Neuronal stem cell (in vitro differentiated cells): ENCODE measurements around the gene CD72.
"Not testable (repeated sequence)": the region's sequence is repeated elsewhere in the genome, so short reads cannot be mapped to it uniquely, and the experiment has no call there.

ENCODE experiments used
- DNase-seq: peaks from one replicate; pipeline ENCODE4 v3.0.0-alpha.2; 2013; ENCODE audit warnings: low spot score
- H2AFZ ChIP-seq: one replicate; pipeline ENCODE4 v1.6.1; 2013; ENCODE audit warnings: mild to moderate bottlenecking, low read length, inconsistent platforms
- H2AK5ac ChIP-seq: 2 replicates; pipeline ENCODE4 v1.6.1; 2013; ENCODE audit warnings: low read depth, mild to moderate bottlenecking, inconsistent platforms, low read length, moderate library complexity, mixed read lengths
- H2BK120ac ChIP-seq: 2 replicates; pipeline ENCODE4 v1.6.1; 2013; ENCODE audit warnings: low read depth, mild to moderate bottlenecking, inconsistent platforms, low read length, moderate library complexity, mixed read lengths
- H2BK12ac ChIP-seq: one replicate; pipeline ENCODE4 v1.6.1; 2013; ENCODE audit warnings: low read length, inconsistent platforms
- H2BK15ac ChIP-seq: 2 replicates; pipeline ENCODE4 v1.6.1; 2013; ENCODE audit warnings: mild to moderate bottlenecking, low read length, inconsistent platforms, mixed read lengths
- H2BK5ac ChIP-seq: one replicate; pipeline ENCODE4 v1.6.1; 2013; ENCODE audit warnings: inconsistent platforms, mild to moderate bottlenecking, low read length, moderate library complexity
- H3K14ac ChIP-seq: one replicate; pipeline ENCODE4 v1.6.1; 2013; ENCODE audit warnings: low read length, inconsistent platforms
- H3K18ac ChIP-seq: 2 replicates; pipeline ENCODE4 v1.6.1; 2013; ENCODE audit warnings: low read length, inconsistent platforms
- H3K23ac ChIP-seq: 2 replicates; pipeline ENCODE4 v1.6.1; 2013; ENCODE audit warnings: low read depth, mild to moderate bottlenecking, mixed read lengths, low read length, inconsistent platforms; ENCODE audit not compliant: poor library complexity
- H3K27ac ChIP-seq: replicated peaks from 3 replicates; pipeline ENCODE4 v1.5.1; 2013; ENCODE audit warnings: low read length, inconsistent platforms
- H3K27me3 ChIP-seq, 3 experiments: 2 replicates each; pipeline ENCODE4 v1.6.1; 2013; ENCODE audit warnings: low read length in 3 of 3, mild to moderate bottlenecking in 2 of 3, inconsistent platforms in 1 of 3, low read depth in 1 of 3, mixed read lengths in 1 of 3, moderate library complexity in 1 of 3; ENCODE audit not compliant: control insufficient read depth in 3 of 3, insufficient read depth in 3 of 3
- H3K36me3 ChIP-seq, 2 donors: replicated peaks in 1 of 2; 2 replicates each; pipeline ENCODE4 v1.6.1; 2013; ENCODE audit warnings: low read length in 2 of 2; ENCODE audit not compliant: control insufficient read depth in 2 of 2, insufficient read depth in 2 of 2
- H3K4ac ChIP-seq: 2 replicates; pipeline ENCODE4 v1.6.1; 2013; ENCODE audit warnings: inconsistent platforms, mild to moderate bottlenecking, low read length, moderate library complexity
- H3K4me1 ChIP-seq, 2 donors: 1 replicate in 1 of 2; 2 replicates in 1 of 2; pipeline ENCODE4 v1.6.1; 2013; ENCODE audit warnings: low read length in 2 of 2, low read depth in 1 of 2; ENCODE audit not compliant: control insufficient read depth in 2 of 2, insufficient read depth in 1 of 2
- H3K4me2 ChIP-seq: one replicate; pipeline ENCODE4 v1.6.1; 2013; ENCODE audit warnings: mild to moderate bottlenecking, low read length, inconsistent platforms; ENCODE audit not compliant: insufficient read depth, poor library complexity, severe bottlenecking
- H3K4me3 ChIP-seq, 2 donors: 2 replicates each; pipeline ENCODE4 v1.5.1; 2013; ENCODE audit warnings: low read length in 2 of 2, mild to moderate bottlenecking in 2 of 2, inconsistent platforms in 1 of 2, moderate library complexity in 1 of 2
- H3K79me1 ChIP-seq: one replicate; pipeline ENCODE4 v1.6.1; 2013; ENCODE audit warnings: low read depth, mild to moderate bottlenecking, inconsistent platforms, low read length, moderate library complexity
- H3K9ac ChIP-seq: one replicate; pipeline ENCODE4 v1.6.1; 2013; ENCODE audit warnings: mild to moderate bottlenecking, low read depth, low read length, inconsistent platforms; ENCODE audit not compliant: poor library complexity
- H3K9me3 ChIP-seq, 2 donors: replicated peaks in 1 of 2; 2 replicates each; pipeline versions ENCODE3 to v1.6.1; 2013; ENCODE audit warnings: low read length in 2 of 2, mild to moderate bottlenecking in 2 of 2, inconsistent platforms in 1 of 2, low read depth in 1 of 2, mixed read lengths in 1 of 2, moderate library complexity in 1 of 2; ENCODE audit not compliant: control insufficient read depth in 2 of 2, insufficient read depth in 1 of 2
- H4K8ac ChIP-seq: one replicate; pipeline ENCODE4 v1.6.1; 2013; ENCODE audit warnings: low read depth, mild to moderate bottlenecking, inconsistent platforms, low read length, moderate library complexity
- H4K91ac ChIP-seq: one replicate; pipeline ENCODE4 v1.6.1; 2013; ENCODE audit warnings: low read length, low read depth, mild to moderate bottlenecking, inconsistent platforms; ENCODE audit not compliant: poor library complexity
- WGBS, 2 donors: extraction: QIAGEN DNeasy Blood & Tissue Kit; methylation state at CpG; one replicate each; pipeline ENCODE4 v1.1.7; 2013; ENCODE audit warnings: missing lambda C conversion rate in 2 of 2, mixed read lengths in 1 of 2; ENCODE audit not compliant: insufficient read length in 2 of 2, insufficient replicate concordance in 1 of 2; ENCODE audit errors: extremely low coverage in 2 of 2; 5-methylcytosine and 5-hydroxymethylcytosine counted together

The CD72 gene

DNA sequence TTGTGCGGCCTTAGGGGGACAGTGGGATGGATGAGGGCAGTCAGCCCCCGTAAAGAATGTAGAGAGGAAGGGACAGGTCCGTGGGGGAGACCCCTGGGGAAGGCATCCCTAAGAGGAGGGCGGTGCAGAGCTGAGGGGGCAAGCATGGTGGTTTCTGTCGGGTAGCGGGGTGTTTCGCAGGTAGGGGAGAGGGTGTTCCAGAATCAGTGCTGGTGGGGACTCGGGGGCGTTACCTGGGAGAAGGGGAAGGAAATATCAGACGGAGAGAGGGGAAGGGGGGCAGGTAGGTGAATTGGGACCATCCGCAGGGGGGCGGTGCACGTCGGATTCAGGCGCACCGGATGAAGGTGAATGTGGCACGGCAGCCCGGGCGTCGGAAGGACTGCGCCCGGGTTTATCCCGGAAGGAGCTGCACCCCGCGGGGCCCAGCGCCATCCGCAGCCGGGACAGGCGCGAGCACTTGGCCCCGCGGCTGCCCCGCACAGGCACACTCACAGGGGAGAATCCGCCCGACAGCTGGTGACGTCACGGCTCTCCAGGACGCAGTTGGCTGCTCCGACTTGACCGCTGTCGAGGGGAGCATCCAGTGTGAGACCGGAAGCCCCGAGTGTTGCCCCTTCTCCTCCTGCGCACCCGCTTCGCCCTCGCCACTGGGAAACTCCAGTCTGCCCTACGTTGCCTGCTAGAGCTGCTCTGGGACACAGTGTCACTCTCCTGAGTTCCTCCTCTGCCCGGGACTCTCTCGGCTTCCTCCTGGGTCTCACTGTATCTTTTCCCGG, 1.3 kb downstream of the CD72 start:
- peak overlapping the region; percentile 78 for H3K18ac ChIP-seq
- no peak overlapping the region for H2BK120ac ChIP-seq
- H2BK12ac ChIP-seq, result no peak overlapping the region
- H3K9ac ChIP-seq, result peak overlapping the region; percentile 76
- H3K4me3 ChIP-seq, result peak overlapping the region; percentile 8 to 72
- H3K27ac ChIP-seq, result no peak overlapping the region
- WGBS, 2 donors, result no CpG with 5 or more reads among the region's 51 CpGs
- H2BK15ac ChIP-seq, result no peak overlapping the region
- no peak overlapping the region for H4K91ac ChIP-seq
- no peak for DNase-seq
- H3K4ac ChIP-seq, result no peak overlapping the region
- H4K8ac ChIP-seq, result peak overlapping the region; percentile 19
- H3K27me3 ChIP-seq, result peaks cover 7 to 78% (median 34%) of the 10 kb centered on the region in 3 experiments
- H3K9me3 ChIP-seq, result peaks cover 0 to 7% of the 10 kb centered on the region in 2 donors
- peak overlapping the region; percentile 77 for H2AK5ac ChIP-seq
- H2BK5ac ChIP-seq, result no peak overlapping the region
- peaks cover 0 to 15% of the 10 kb centered on the region in 2 donors for H3K4me1 ChIP-seq
- peak overlapping the region; percentile 71 for H2AFZ ChIP-seq
- H3K14ac ChIP-seq, result no peak overlapping the region
- H3K4me2 ChIP-seq, result peak overlapping the region; percentile 47
- H3K79me1 ChIP-seq, result no peaks in the 10 kb centered on the region
- no peaks in the 10 kb centered on the region for H3K36me3 ChIP-seq
- peak overlapping the region; percentile 58 for H3K23ac ChIP-seq

DNA sequence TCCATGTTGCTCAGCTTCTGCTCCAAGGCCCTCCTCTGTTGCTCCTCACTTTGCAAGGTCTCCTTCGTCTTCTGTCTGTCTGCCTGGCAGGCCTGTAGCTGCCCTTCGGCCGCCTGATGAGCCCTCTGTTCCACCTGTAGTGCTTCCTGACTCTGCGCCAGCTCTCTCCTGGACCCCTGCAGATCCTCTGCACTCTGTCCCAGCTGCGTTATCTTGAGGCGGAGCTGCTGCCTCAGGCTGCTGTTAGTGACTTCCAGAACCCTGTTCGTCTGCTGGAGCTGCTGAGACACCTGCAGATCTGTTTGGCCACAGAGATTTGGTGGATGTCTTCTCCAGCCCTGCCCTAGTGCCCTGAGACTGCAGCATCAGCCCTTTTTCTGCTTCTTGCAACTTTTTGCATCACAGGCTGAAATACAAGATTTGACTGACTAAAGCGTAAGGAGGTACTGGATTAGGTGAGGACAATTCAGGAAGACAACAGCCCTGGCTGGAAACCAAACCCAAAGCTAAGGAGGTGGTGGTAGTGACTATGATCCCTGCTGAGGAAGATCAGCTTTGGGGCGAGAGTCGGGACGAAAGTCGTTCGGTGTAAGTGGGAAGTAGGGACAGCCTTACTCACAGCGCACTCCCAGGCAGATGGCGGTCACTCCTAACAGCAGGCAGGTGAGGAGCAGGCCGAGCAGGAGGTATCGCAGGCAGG, 2.1 kb downstream of the CD72 start:
- no peak for DNase-seq
- H2BK120ac ChIP-seq, result no peak overlapping the region
- peaks cover 7 to 71% (median 34%) of the 10 kb centered on the region in 3 experiments for H3K27me3 ChIP-seq
- no peak overlapping the region for H2BK12ac ChIP-seq
- peak overlapping the region; percentile 58 for H3K23ac ChIP-seq
- no peak overlapping the region for H3K4ac ChIP-seq
- peak overlapping the region; percentile 71 for H2AFZ ChIP-seq
- H3K4me1 ChIP-seq, result peaks cover 0 to 15% of the 10 kb centered on the region in 2 donors
- peak overlapping the region; percentile 47 for H3K4me2 ChIP-seq
- no peak overlapping the region for H3K14ac ChIP-seq
- H2BK5ac ChIP-seq, result no peak overlapping the region
- no peak overlapping the region for H2BK15ac ChIP-seq
- WGBS, 2 donors, result no CpG with 5 or more reads among the region's 17 CpGs
- H3K9ac ChIP-seq, result no peak overlapping the region
- no peaks in the 10 kb centered on the region for H3K79me1 ChIP-seq
- no peak overlapping the region for H4K8ac ChIP-seq
- no peak overlapping the region for H2AK5ac ChIP-seq
- H3K27ac ChIP-seq, result no peak overlapping the region
- H3K18ac ChIP-seq, result peak overlapping the region; percentile 78
- H3K9me3 ChIP-seq, result peaks cover 0 to 7% of the 10 kb centered on the region in 2 donors
- H4K91ac ChIP-seq, result no peak overlapping the region
- no peaks in the 10 kb centered on the region for H3K36me3 ChIP-seq
- H3K4me3 ChIP-seq, result no peak overlapping the region

DNA sequence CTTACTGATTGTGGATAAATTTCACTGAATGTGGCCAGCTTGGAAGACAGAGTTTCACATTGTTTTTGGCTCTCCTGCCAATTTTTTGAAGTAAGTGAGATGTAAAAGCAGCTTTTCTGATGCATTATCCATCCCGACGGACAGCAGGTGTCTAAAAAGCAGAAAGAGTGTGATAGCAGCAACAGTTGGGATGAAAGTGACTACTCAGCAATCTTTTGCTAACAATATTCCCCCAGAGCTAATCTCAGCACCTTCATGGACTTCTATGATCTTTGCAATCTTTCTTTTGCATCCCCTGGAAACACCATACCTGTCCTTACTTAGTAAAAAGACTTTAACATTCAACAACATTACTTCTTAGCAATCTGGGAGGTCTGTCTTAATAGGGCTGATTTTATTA, 5.4 kb downstream of the CD72 start:
- WGBS, 2 donors, result no CpG with 5 or more reads among the region's 2 CpGs
- Histone ChIP-seq H3K4me1 (peaks cover 0 to 7% of the 10 kb centered on the region in 2 donors), H2BK120ac (no peak overlapping the region), H3K4me2 (no peak overlapping the region), H4K91ac (no peak overlapping the region), H3K9me3 (peaks cover 0 to 3% of the 10 kb centered on the region in 2 donors), H3K36me3 (peaks cover 22 to 28% of the 10 kb centered on the region in 2 donors), H3K9ac (no peak overlapping the region), H3K4ac (no peak overlapping the region), H2BK12ac (no peak overlapping the region), H4K8ac (no peak overlapping the region), H3K27ac (no peak overlapping the region), H2BK5ac (no peak overlapping the region), H2BK15ac (no peak overlapping the region), H3K23ac (no peak overlapping the region), H2AK5ac (no peak overlapping the region), H2AFZ (no peak overlapping the region), H3K79me1 (no peaks in the 10 kb centered on the region), H3K18ac (no peak overlapping the region), H3K4me3 (no peak overlapping the region), H3K14ac (no peak overlapping the region), H3K27me3 (peaks cover 7 to 46% (median 30%) of the 10 kb centered on the region in 3 experiments)
- no peak for DNase-seq

DNA sequence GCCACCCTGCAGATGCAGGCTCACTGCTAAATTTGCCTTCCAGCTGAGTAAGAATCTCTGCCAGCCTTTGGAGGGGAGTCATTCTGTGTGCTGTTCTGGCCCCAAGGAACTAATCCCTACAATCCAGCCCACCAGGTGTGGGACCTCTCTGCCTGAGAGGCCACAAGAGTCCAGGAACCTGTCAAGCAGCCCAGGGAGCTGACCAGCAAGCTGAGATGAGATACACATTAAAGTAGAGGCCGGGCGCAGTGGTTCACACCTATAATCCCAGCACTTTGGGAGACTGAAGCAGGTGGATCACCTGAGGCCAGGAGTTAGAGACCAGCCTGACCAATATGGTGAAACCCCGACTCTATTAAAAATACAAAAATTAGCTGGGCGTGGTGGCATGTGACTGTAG, 6.1 kb downstream of the CD72 start:
- not testable (repeated sequence) for H3K9me3 ChIP-seq, H3K23ac ChIP-seq, H3K9ac ChIP-seq, H2BK12ac ChIP-seq, H3K4me2 ChIP-seq, H3K18ac ChIP-seq, H4K91ac ChIP-seq, H2BK5ac ChIP-seq, H2AFZ ChIP-seq, H3K4me1 ChIP-seq, H3K4me3 ChIP-seq, H3K27ac ChIP-seq, H3K14ac ChIP-seq, H2AK5ac ChIP-seq, H3K4ac ChIP-seq, H2BK120ac ChIP-seq, H3K79me1 ChIP-seq, H4K8ac ChIP-seq, H2BK15ac ChIP-seq, DNase-seq
- peaks cover 24 to 36% of the 10 kb centered on the region in 2 donors for H3K36me3 ChIP-seq
- no CpG with 5 or more reads among the region's 4 CpGs for WGBS, 2 donors
- peaks cover 5 to 38% (median 23%) of the 10 kb centered on the region in 3 experiments for H3K27me3 ChIP-seq
